WTC11 (cell line): ENCODE data around the gene SEC61A1.

Experiments
- CTCF ChIP-seq: fragments of 200-600 bp; IDR thresholded peaks from 2 replicates; pipeline ENCODE4 v1.8.0; 2022; ENCODE audit warnings: antibody characterized with exemption
- E2F5 ChIP-seq: sonication (generic); formaldehyde crosslinking; IDR thresholded peaks from 2 replicates; pipeline ENCODE4 v1.8.1; 2022; ENCODE audit warnings: mild to moderate bottlenecking, moderate library complexity, missing genetic modification reagents
- ELF4 ChIP-seq: sonication (generic); formaldehyde crosslinking; IDR thresholded peaks from 2 replicates; pipeline ENCODE4 v1.8.1; 2022; ENCODE audit warnings: low read depth, mild to moderate bottlenecking, moderate library complexity, missing genetic modification reagents
- ETV6 ChIP-seq: sonication (generic); formaldehyde crosslinking; IDR thresholded peaks from 2 replicates; pipeline ENCODE4 v1.8.1; 2022; ENCODE audit warnings: mild to moderate bottlenecking, missing genetic modification reagents
- FOXP4 ChIP-seq: sonication (generic); formaldehyde crosslinking; IDR thresholded peaks from 2 replicates; pipeline ENCODE4 v1.8.0; 2022; ENCODE audit warnings: mild to moderate bottlenecking, missing genetic modification reagents
- MAX ChIP-seq: sonication (generic); formaldehyde crosslinking; IDR thresholded peaks from 2 replicates; pipeline ENCODE4 v1.8.0; 2022; ENCODE audit warnings: mild to moderate bottlenecking, missing genetic modification reagents
- MYBL2 ChIP-seq: sonication (generic); formaldehyde crosslinking; IDR thresholded peaks from 2 replicates; pipeline ENCODE4 v1.8.1; 2023; ENCODE audit warnings: mild to moderate bottlenecking, moderate library complexity, missing genetic modification reagents
- USF1 ChIP-seq: sonication (generic); formaldehyde crosslinking; IDR thresholded peaks from 2 replicates; pipeline ENCODE4 v1.8.0; 2022; ENCODE audit warnings: mild to moderate bottlenecking, missing genetic modification reagents
- USF2 ChIP-seq: sonication (generic); formaldehyde crosslinking; IDR thresholded peaks from 2 replicates; pipeline ENCODE4 v1.8.1; 2023; ENCODE audit warnings: mild to moderate bottlenecking, missing genetic modification reagents, moderate library complexity
- ZNF281 ChIP-seq: sonication (generic); formaldehyde crosslinking; IDR thresholded peaks from 2 replicates; pipeline ENCODE4 v1.8.0; 2023; ENCODE audit warnings: mild to moderate bottlenecking, missing genetic modification reagents

GRCh38 chr3:128014548-128014947 lies 37.7 kb upstream of the SEC61A1 start:
- no peak for TF ChIP-seq CTCF
- no peak for TF ChIP-seq ZNF281 (CRISPR knock-in tag)
- no peak for TF ChIP-seq USF2
- TF ChIP-seq ETV6 (CRISPR knock-in tag) = no peak
- no peak for TF ChIP-seq ELF4 (CRISPR knock-in tag)
- TF ChIP-seq FOXP4 (CRISPR knock-in tag) = no peak
- no peak for TF ChIP-seq E2F5 (CRISPR knock-in tag)
- no peak for TF ChIP-seq MAX (CRISPR knock-in tag)
- no peak for TF ChIP-seq MYBL2 (CRISPR knock-in tag)
- no peak for TF ChIP-seq USF1 (CRISPR knock-in tag)
